ENCODE results near the gene SNX19. TPM values are rescaled to one million over a fixed set of nuclear protein-coding genes. Genes with fewer than 3 reads are reported as not detected.

The SNX19 gene
- total RNA-seq, 3 donors from 2014 or later, result 91.0 to 119 (median 100) TPM

- Histone ChIP-seq H3K4me3 (no peak overlapping the region), H3K9me3 (no peaks in the 10 kb centered on the region), H3K4me1 (no peaks in the 10 kb centered on the region), H3K27me3 (no peaks in the 10 kb centered on the region), H3K27ac (no peak overlapping the region), H3K36me3 (peaks cover 22% of the 10 kb centered on the region)
- intact Hi-C loops (cut with DNase I; ENCODE audit: low total_unique reads), result no loop called here
- DNase-seq (ENCODE audit: low spot score in 2 of 2), result no peak
- TF ChIP-seq POLR2AphosphoS5 (IDR thresholded peaks at IDR 0.05) (no peak), POLR2A (IDR thresholded peaks at IDR 0.05) (no peak)
Measured at GRCh38 chr11:130906616-130907015, 9.7 kb downstream of the SNX19 start.

- H3K27ac ChIP-seq, result no peak overlapping the region
- TF ChIP-seq POLR2A (IDR thresholded peaks at IDR 0.05), result no peak
- no peak for TF ChIP-seq CTCF (IDR thresholded peaks at IDR 0.05)
- no peak for TF ChIP-seq POLR2AphosphoS5 (IDR thresholded peaks at IDR 0.05)
- no peaks in the 10 kb centered on the region for H3K9me3 ChIP-seq
- intact Hi-C loops (cut with DNase I; ENCODE audit: low total_unique reads), result no loop called here
- no peak overlapping the region for H3K4me3 ChIP-seq
- no peaks in the 10 kb centered on the region for H3K27me3 ChIP-seq
- peaks cover 22% of the 10 kb centered on the region for H3K36me3 ChIP-seq
- H3K4me1 ChIP-seq, result no peaks in the 10 kb centered on the region
- DNase-seq (ENCODE audit: low spot score in 2 of 2), result no peak
Measured at GRCh38 chr11:130905512-130905911, 10.8 kb downstream of the SNX19 start.

DNA sequence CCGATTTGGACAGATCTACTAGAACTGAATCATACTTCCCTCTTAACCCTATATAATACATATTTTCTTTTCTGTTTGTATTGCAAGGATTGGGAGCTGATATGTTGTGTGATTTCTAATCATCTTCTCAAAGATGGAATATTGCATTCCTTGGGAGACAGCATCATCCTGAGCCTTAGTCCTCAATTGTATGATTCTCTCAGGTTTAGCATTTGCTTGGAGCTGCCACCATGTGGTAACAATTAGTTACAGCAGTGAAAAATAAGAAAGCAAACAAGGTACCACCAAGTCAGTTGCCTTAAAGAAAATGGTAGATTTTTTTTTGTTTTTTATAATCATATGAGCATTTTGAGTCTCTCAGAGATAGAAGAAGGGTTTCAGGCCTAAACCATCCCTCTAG is 11.9 kb downstream of the SNX19 start:
- no peak for DNase-seq (ENCODE audit: low spot score in 2 of 2)
- TF ChIP-seq POLR2A (IDR thresholded peaks at IDR 0.05), result no peak
- TF ChIP-seq CTCF (IDR thresholded peaks at IDR 0.05), result peak in 1 of 3 donors; percentile 18
- TF ChIP-seq POLR2AphosphoS5 (IDR thresholded peaks at IDR 0.05), result no peak
- Histone ChIP-seq H3K36me3 (peaks cover 22% of the 10 kb centered on the region), H3K4me1 (no peaks in the 10 kb centered on the region), H3K27me3 (no peaks in the 10 kb centered on the region), H3K9me3 (no peaks in the 10 kb centered on the region), H3K4me3 (no peak overlapping the region), H3K27ac (no peak overlapping the region)
- intact Hi-C loops (cut with DNase I; ENCODE audit: low total_unique reads), result no loop called here

DNA sequence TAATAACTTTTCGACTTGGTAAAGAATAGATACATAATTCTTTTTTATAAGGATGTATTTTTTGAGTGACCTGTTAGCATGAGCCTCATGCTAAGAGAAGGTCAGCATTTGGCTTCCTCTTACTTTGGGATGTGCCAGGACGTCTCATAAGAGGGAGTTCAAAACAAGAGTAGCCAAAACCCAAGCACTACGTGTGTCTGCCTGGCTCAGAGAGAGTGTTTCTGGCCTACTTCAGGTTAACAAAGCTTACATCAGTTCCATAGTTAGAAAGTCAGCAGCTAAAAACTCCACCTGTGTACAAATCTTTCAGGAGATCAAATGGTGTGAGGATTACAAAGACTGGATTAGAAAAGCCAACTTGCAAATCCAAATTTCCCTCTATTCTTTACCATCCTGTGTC is 13.9 kb downstream of the SNX19 start:
- peaks cover 22% of the 10 kb centered on the region for H3K36me3 ChIP-seq
- TF ChIP-seq POLR2AphosphoS5 (IDR thresholded peaks at IDR 0.05) (no peak), CTCF (IDR thresholded peaks at IDR 0.05) (no peak)

GRCh38 chr11:130899106-130899505 is 17.2 kb downstream of the SNX19 start:
- Histone ChIP-seq H3K4me3 (no peak overlapping the region), H3K9me3 (no peaks in the 10 kb centered on the region), H3K4me1 (peaks cover 4 to 9% of the 10 kb centered on the region in 2 donors), H3K36me3 (peaks cover 12% of the 10 kb centered on the region), H3K27me3 (no peaks in the 10 kb centered on the region), H3K27ac (peak overlapping the region; percentile 27 to 89)
- intact Hi-C loops (cut with DNase I; ENCODE audit: low total_unique reads), result no loop called here
- no peak for TF ChIP-seq POLR2AphosphoS5 (IDR thresholded peaks at IDR 0.05)
- TF ChIP-seq POLR2A (IDR thresholded peaks at IDR 0.05), result no peak
- no peak for TF ChIP-seq CTCF (IDR thresholded peaks at IDR 0.05)
- DNase-seq (ENCODE audit: low spot score in 2 of 2), result no peak

More for the DNA sequence above, 13.9 kb downstream of the SNX19 start:
- DNase-seq (ENCODE audit: low spot score in 2 of 2), result no peak
- Histone ChIP-seq H3K27me3 (no peaks in the 10 kb centered on the region), H3K27ac (no peak overlapping the region), H3K4me1 (peaks cover under 1 to 4% of the 10 kb centered on the region in 2 donors), H3K4me3 (no peak overlapping the region), H3K9me3 (no peaks in the 10 kb centered on the region)
- intact Hi-C loops (cut with DNase I; ENCODE audit: low total_unique reads), result no loop called here
